CD14-positive monocyte (primary cell): Measurements from ENCODE around the gene SPSB2. TPM values are rescaled to one million over a fixed set of nuclear protein-coding genes. Genes with fewer than 3 reads are reported as not detected.
A peak's percentile ranks its signal among the peaks of the same experiment; 100 is the strongest.

ENCODE experiments used
- DNase-seq, 3 donors: peaks; one replicate each; pipeline ENCODE4 v3.0.0-alpha.2; 2011 to 2022
- H2AFZ ChIP-seq: 2 replicates; pipeline ENCODE4 v1.6.0; 2012; ENCODE audit warnings: mild to moderate bottlenecking, low read depth, low read length, inconsistent platforms; ENCODE audit not compliant: insufficient read depth, poor library complexity, severe bottlenecking
- H3K27ac ChIP-seq, 2 donors: 1 replicate in 1 of 2; 2 replicates in 1 of 2; pipeline ENCODE4 v1.5.1; 2012 to 2013; ENCODE audit warnings: low read length in 2 of 2, control low read depth in 1 of 2, inconsistent platforms in 1 of 2, low read depth in 1 of 2, mild to moderate bottlenecking in 1 of 2
- H3K27me3 ChIP-seq, 2 donors: one replicate each; pipeline versions ENCODE4 v1.6.0 to v1.6.1; 2011 to 2013; ENCODE audit warnings: low read length in 2 of 2; ENCODE audit not compliant: control insufficient read depth in 2 of 2, insufficient read depth in 2 of 2
- H3K36me3 ChIP-seq, 2 donors: replicated peaks in 1 of 2; 1 replicate in 1 of 2; 2 replicates in 1 of 2; pipeline versions ENCODE4 v1.5.1 to v1.6.1; 2012 to 2013; ENCODE audit warnings: low read length in 2 of 2, control low read depth in 1 of 2, inconsistent platforms in 1 of 2, mild to moderate bottlenecking in 1 of 2; ENCODE audit not compliant: insufficient read depth in 2 of 2, control insufficient read depth in 1 of 2
- H3K4me1 ChIP-seq, 2 donors: 1 replicate in 1 of 2; 2 replicates in 1 of 2; pipeline versions ENCODE4 v1.5.1 to v1.6.1; 2012 to 2013; ENCODE audit warnings: low read length in 2 of 2, control low read depth in 1 of 2, inconsistent platforms in 1 of 2, mild to moderate bottlenecking in 1 of 2, moderate library complexity in 1 of 2; ENCODE audit not compliant: insufficient read depth in 2 of 2, control insufficient read depth in 1 of 2
- H3K4me2 ChIP-seq: replicated peaks from 2 replicates; pipeline ENCODE3; 2012; ENCODE audit warnings: low read length, moderate library complexity, mild to moderate bottlenecking; ENCODE audit not compliant: poor library complexity, severe bottlenecking; ENCODE audit errors: extremely low read depth
- H3K4me3 ChIP-seq, 3 experiments: fragments of 200-600 bp in 1 of 3; sonication (generic) in 1 of 3; replicated peaks in 1 of 3; 1 replicate in 2 of 3; 2 replicates in 1 of 3; pipeline ENCODE4 v1.5.1; 2011 to 2013; ENCODE audit warnings: low read length in 3 of 3, mild to moderate bottlenecking in 3 of 3, control low read depth in 2 of 3, low read depth in 2 of 3, inconsistent platforms in 1 of 3, moderate library complexity in 1 of 3
- H3K79me2 ChIP-seq: 2 replicates; pipeline ENCODE4 v1.6.0; 2012; ENCODE audit warnings: mild to moderate bottlenecking, control low read depth, inconsistent platforms, low read length, moderate library complexity; ENCODE audit not compliant: insufficient read depth
- H3K9ac ChIP-seq: 2 replicates; pipeline ENCODE4 v1.6.0; 2017; ENCODE audit warnings: low read length, mild to moderate bottlenecking; ENCODE audit not compliant: insufficient read depth, poor library complexity, severe bottlenecking
- H3K9me3 ChIP-seq, 2 donors: replicated peaks in 1 of 2; 1 replicate in 1 of 2; 2 replicates in 1 of 2; pipeline versions ENCODE4 v1.5.1 to v1.6.1; 2012 to 2013; ENCODE audit warnings: low read length in 2 of 2, control low read depth in 1 of 2; ENCODE audit not compliant: control insufficient read depth in 1 of 2, insufficient read depth in 1 of 2
- H4K20me1 ChIP-seq: 2 replicates; pipeline ENCODE4 v1.6.0; 2012; ENCODE audit warnings: mild to moderate bottlenecking, low read length, control low read depth, moderate library complexity; ENCODE audit not compliant: insufficient read depth
- H3K27ac Mint-ChIP-seq, 7 donors: one replicate each; pipeline ENCODE4 v1.8.0; 2020; ENCODE audit warnings: mild to moderate bottlenecking in 7 of 7, mixed read lengths in 7 of 7, moderate library complexity in 6 of 7, inconsistent platforms in 2 of 7
- H3K27me3 Mint-ChIP-seq, 3 donors: one replicate each; pipeline ENCODE4 v1.8.0; 2021 to 2022; ENCODE audit warnings: low read depth in 3 of 3, mild to moderate bottlenecking in 3 of 3, mixed read lengths in 3 of 3, moderate library complexity in 3 of 3, inconsistent platforms in 1 of 3
- H3K36me3 Mint-ChIP-seq, 2 donors: one replicate each; pipeline ENCODE4 v1.8.0; 2020; ENCODE audit warnings: mixed read lengths in 2 of 2, inconsistent platforms in 1 of 2, mild to moderate bottlenecking in 1 of 2
- H3K4me1 Mint-ChIP-seq: one replicate; pipeline ENCODE4 v1.8.0; 2020; ENCODE audit warnings: mild to moderate bottlenecking, mixed read lengths
- H3K4me3 Mint-ChIP-seq, 2 donors: one replicate each; pipeline ENCODE4 v1.8.0; 2020; ENCODE audit warnings: mild to moderate bottlenecking in 2 of 2, mixed read lengths in 2 of 2, moderate library complexity in 1 of 2
- H3K9me3 Mint-ChIP-seq, 7 donors: one replicate each; pipeline ENCODE4 v1.8.0; 2020 to 2022; ENCODE audit warnings: mixed read lengths in 7 of 7, mild to moderate bottlenecking in 6 of 7, moderate library complexity in 6 of 7, inconsistent platforms in 2 of 7
- CTCF ChIP-seq: fragments of 200-600 bp; IDR thresholded peaks from one replicate; pipeline ENCODE4 v1.8.0; 2022; ENCODE audit warnings: antibody characterized with exemption, mild to moderate bottlenecking
- WGBS: methylation state at CpG from one replicate; pipeline ENCODE4 v1.1.5; 2013; ENCODE audit warnings: missing lambda C conversion rate; ENCODE audit not compliant: insufficient coverage; 5-methylcytosine and 5-hydroxymethylcytosine counted together
- intact Hi-C, 2 donors: fragments of 100-400 bp; cut with micrococcal nuclease; formaldehyde crosslinking; loops; one replicate each; pipeline versions ENCODE4 v1.15.0 to v1.15.1; 2023
- polyA plus RNA-seq, 3 donors: library from polyadenylated mRNA; depleted of rRNA in 1 of 3; unstranded in 2 of 3; stranded (reverse) in 1 of 3; fragments of 300-500 nt in 2 of 3; fragments of >200 nt in 1 of 3; fragmentation: Illumina TruSeq in 2 of 3; gene quantifications; 1 replicate in 2 of 3; 2 replicates in 1 of 3; pipeline ENCODE4 v1.2.3, GENCODE V29; 2012 to 2021

The SPSB2 gene
- polyA plus RNA-seq, 3 donors: 4.7 to 6.9 (median 6.6) TPM

- peaks cover 49% of the 10 kb centered on the region for H3K4me1 Mint-ChIP-seq
- peak; percentile 82 for DNase-seq
- peaks cover 12 to 50% of the 10 kb centered on the region in 2 donors for H3K27me3 ChIP-seq
Observed at GRCh38 chr12:6825398-6826124, 47.5 kb downstream of the SPSB2 start.

More at GRCh38 chr12:6825398-6826124, 47.5 kb downstream of the SPSB2 start:
- WGBS: 23% methylated on average over 9 of the region's 19 CpGs
- Histone ChIP-seq H3K9me3 (peaks cover 0 to 6% of the 10 kb centered on the region in 2 donors), H4K20me1 (peaks cover 29% of the 10 kb centered on the region), H3K79me2 (peaks cover 5% of the 10 kb centered on the region), H3K36me3 (no peaks in the 10 kb centered on the region), H3K4me2 (peak overlapping the region; percentile 8), H3K27ac (no peak overlapping the region), H3K4me1 (peaks cover 30 to 56% of the 10 kb centered on the region in 2 donors), H2AFZ (no peak overlapping the region), H3K4me3 (no peak overlapping the region), H3K9ac (no peak overlapping the region)
- peak; percentile 95 for TF ChIP-seq CTCF
- intact Hi-C loops: loop anchor here (1.0 to 5.0 kb wide), 5 partner anchors 33 to 203 kb away; no protein-coding TSS in a partner anchor
- Mint-ChIP-seq H3K27me3 (peaks cover 46 to 63% (median 46%) of the 10 kb centered on the region in 3 donors), H3K27ac (peak overlapping the region in 1 of 7 donors; percentile 43), H3K9me3 (peaks cover 0 to 12% (median 8%) of the 10 kb centered on the region in 7 donors), H3K36me3 (peaks cover 18 to 26% of the 10 kb centered on the region in 2 donors), H3K4me3 (peak overlapping the region; percentile 51 to 84)
